ENCODE data around the gene HLA-DOB. TPM values are rescaled to one million over a fixed set of nuclear protein-coding genes. Genes with fewer than 3 reads are reported as not detected.

HLA-DOB gene
- total and polyA plus RNA-seq, 10 of the 15 experiments (the other 5 are each of a cell fraction or from before 2014, with no cell fraction given): 27.4 to 79.1 (median 37.0) TPM

DNA sequence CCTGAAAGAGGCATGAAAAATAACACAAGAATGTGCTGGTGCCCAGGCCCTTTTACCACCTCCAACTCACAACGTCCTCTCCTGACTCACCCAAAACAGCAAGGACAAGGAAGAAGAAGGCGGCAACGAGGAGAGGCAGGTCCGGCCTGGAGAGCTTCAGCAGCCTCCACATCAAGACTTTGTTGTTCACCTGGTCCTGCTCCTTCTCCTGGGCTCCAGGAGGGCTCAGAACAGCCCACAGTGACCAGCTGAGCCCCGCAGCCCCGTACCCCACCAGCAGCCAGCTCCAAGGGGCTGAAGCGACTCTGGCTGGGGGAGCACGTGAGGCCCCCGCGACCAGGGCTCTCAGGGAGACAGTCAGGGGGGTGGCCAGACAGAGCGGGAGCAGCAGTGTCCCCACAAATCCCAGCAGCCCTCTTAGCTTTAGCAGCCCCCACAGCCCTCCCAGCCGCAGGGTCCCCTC, 20.9 kb upstream of the HLA-DOB start (continued):
- 0 out of 2 replicates have a peak, but pooled peaks have one; percentile 9 for TF ChIP-seq POLR2AphosphoS2 (IDR thresholded peaks at IDR 0.05; ENCODE audit: low read depth, low read length)
- TF ChIP-seq, protein P1, sequence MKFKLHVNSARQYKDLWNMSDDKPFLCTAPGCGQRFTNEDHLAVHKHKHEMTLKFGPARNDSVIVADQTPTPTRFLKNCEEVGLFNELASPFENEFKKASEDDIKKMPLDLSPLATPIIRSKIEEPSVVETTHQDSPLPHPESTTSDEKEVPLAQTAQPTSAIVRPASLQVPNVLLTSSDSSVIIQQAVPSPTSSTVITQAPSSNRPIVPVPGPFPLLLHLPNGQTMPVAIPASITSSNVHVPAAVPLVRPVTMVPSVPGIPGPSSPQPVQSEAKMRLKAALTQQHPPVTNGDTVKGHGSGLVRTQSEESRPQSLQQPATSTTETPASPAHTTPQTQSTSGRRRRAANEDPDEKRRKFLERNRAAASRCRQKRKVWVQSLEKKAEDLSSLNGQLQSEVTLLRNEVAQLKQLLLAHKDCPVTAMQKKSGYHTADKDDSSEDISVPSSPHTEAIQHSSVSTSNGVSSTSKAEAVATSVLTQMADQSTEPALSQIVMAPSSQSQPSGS (IDR thresholded peaks at IDR 0.05; ENCODE audit: low read length): no peak
- TF ChIP-seq MEF2B (IDR thresholded peaks at IDR 0.05; ENCODE audit: partially characterized antibody, poor library complexity, severe bottlenecking): peak; percentile 7
- no peak for TF ChIP-seq SIN3A (IDR thresholded peaks at IDR 0.05; ENCODE audit: low read depth, low read length)
- TF ChIP-seq GATAD2B (conservative IDR thresholded peaks at IDR 0.05; ENCODE audit: low read depth): peak; percentile 27; the same call in 1 of the 2 replicates
- TF ChIP-seq, protein P2, sequence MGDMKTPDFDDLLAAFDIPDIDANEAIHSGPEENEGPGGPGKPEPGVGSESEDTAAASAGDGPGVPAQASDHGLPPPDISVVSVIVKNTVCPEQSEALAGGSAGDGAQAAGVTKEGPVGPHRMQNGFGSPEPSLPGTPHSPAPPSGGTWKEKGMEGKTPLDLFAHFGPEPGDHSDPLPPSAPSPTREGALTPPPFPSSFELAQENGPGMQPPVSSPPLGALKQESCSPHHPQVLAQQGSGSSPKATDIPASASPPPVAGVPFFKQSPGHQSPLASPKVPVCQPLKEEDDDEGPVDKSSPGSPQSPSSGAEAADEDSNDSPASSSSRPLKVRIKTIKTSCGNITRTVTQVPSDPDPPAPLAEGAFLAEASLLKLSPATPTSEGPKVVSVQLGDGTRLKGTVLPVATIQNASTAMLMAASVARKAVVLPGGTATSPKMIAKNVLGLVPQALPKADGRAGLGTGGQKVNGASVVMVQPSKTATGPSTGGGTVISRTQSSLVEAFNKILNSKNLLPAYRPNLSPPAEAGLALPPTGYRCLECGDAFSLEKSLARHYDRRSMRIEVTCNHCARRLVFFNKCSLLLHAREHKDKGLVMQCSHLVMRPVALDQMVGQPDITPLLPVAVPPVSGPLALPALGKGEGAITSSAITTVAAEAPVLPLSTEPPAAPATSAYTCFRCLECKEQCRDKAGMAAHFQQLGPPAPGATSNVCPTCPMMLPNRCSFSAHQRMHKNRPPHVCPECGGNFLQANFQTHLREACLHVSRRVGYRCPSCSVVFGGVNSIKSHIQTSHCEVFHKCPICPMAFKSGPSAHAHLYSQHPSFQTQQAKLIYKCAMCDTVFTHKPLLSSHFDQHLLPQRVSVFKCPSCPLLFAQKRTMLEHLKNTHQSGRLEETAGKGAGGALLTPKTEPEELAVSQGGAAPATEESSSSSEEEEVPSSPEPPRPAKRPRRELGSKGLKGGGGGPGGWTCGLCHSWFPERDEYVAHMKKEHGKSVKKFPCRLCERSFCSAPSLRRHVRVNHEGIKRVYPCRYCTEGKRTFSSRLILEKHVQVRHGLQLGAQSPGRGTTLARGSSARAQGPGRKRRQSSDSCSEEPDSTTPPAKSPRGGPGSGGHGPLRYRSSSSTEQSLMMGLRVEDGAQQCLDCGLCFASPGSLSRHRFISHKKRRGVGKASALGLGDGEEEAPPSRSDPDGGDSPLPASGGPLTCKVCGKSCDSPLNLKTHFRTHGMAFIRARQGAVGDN (IDR thresholded peaks at IDR 0.05): 0 out of 2 replicates have a peak, but pooled peaks have one; percentile 39
- TF ChIP-seq, protein P3, sequence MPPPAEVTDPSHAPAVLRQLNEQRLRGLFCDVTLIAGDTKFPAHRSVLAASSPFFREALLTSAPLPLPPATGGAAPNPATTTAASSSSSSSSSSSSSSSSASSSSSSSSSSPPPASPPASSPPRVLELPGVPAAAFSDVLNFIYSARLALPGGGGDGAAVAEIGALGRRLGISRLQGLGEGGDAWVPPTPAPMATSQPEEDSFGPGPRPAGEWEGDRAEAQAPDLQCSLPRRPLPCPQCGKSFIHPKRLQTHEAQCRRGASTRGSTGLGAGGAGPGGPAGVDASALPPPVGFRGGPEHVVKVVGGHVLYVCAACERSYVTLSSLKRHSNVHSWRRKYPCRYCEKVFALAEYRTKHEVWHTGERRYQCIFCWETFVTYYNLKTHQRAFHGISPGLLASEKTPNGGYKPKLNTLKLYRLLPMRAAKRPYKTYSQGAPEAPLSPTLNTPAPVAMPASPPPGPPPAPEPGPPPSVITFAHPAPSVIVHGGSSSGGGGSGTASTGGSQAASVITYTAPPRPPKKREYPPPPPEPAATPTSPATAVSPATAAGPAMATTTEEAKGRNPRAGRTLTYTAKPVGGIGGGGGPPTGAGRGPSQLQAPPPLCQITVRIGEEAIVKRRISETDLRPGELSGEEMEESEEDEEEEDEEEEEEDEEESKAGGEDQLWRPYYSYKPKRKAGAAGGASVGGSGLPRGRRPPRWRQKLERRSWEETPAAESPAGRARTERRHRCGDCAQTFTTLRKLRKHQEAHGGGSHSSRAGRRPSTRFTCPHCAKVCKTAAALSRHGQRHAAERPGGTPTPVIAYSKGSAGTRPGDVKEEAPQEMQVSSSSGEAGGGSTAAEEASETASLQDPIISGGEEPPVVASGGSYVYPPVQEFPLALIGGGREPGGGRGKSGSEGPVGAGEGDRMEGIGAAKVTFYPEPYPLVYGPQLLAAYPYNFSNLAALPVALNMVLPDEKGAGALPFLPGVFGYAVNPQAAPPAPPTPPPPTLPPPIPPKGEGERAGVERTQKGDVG (CRISPR knock-in tag; IDR thresholded peaks at IDR 0.05): no peak

All from GM12878 (cell line).